ENCODE measurements around the gene BZW2.

DNA sequence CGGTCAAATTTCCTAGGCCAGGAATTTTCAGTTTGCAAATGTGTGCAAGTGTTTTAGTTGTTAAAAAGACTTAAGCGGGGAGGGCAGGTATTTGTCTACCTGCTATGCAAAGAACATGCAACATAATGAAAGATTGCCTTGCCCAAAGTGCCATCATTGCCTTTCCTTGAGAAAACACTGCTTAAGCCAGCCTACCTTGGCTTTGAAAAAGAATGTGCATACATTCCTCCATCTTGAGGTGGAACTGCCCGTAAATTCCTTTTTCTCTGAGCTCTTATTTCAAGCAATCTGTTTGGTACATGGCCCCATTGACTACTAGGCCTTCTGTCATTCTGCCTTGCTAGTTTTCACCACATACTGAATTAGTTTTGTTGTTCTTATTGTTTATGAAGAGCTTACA, 29.3 kb downstream of the BZW2 start:
- TF ChIP-seq, protein P1, sequence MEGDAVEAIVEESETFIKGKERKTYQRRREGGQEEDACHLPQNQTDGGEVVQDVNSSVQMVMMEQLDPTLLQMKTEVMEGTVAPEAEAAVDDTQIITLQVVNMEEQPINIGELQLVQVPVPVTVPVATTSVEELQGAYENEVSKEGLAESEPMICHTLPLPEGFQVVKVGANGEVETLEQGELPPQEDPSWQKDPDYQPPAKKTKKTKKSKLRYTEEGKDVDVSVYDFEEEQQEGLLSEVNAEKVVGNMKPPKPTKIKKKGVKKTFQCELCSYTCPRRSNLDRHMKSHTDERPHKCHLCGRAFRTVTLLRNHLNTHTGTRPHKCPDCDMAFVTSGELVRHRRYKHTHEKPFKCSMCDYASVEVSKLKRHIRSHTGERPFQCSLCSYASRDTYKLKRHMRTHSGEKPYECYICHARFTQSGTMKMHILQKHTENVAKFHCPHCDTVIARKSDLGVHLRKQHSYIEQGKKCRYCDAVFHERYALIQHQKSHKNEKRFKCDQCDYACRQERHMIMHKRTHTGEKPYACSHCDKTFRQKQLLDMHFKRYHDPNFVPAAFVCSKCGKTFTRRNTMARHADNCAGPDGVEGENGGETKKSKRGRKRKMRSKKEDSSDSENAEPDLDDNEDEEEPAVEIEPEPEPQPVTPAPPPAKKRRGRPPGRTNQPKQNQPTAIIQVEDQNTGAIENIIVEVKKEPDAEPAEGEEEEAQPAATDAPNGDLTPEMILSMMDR (IDR thresholded peaks at IDR 0.05): no peak
- no peak for TF ChIP-seq POLR2A (IDR thresholded peaks at IDR 0.05)

Measured in stomach (tissue), 4 donors.